Activated CD4-positive, alpha-beta T cell treated with anti-CD3 and anti-CD28 coated beads for 36 hours (primary cell): ENCODE results near the gene SLC24A3. TPM values are rescaled to one million over a fixed set of nuclear protein-coding genes. Genes with fewer than 3 reads are reported as not detected.
A peak's percentile ranks its signal among the peaks of the same experiment; 100 is the strongest.

Experiments used
- ATAC-seq: fragments of 200-7000 bp; cut with Tn5 transposase; one replicate; pipeline ENCODE4 v1.10.0; 2021; ENCODE audit warnings: mild to moderate bottlenecking, moderate library complexity
- CTCF ChIA-PET: fragments of 350-600 bp; sonication (Branson Sonifier 250); formaldehyde crosslinking; loops from one replicate; lab custom pipeline; 2021; ENCODE audit warnings: antibody characterized with exemption; lab: Charles Lee
- POLR2A ChIA-PET: fragments of 350-600 bp; sonication (Branson Sonifier 250); formaldehyde crosslinking; loops from one replicate; lab custom pipeline; 2021; ENCODE audit warnings: antibody characterized with exemption, inconsistent platforms; lab: Charles Lee
- DNase-seq: peaks from one replicate; pipeline ENCODE4 v3.0.0-alpha.2; 2020
- H3K27ac Mint-ChIP-seq: one replicate; pipeline ENCODE4 v1.8.0; 2021; ENCODE audit warnings: mixed read lengths
- H3K27me3 Mint-ChIP-seq: one replicate; pipeline ENCODE4 v1.8.0; 2021; ENCODE audit warnings: mixed read lengths
- H3K36me3 Mint-ChIP-seq: one replicate; pipeline ENCODE4 v1.8.0; 2021; ENCODE audit warnings: low read depth, mixed read lengths
- H3K4me1 Mint-ChIP-seq: one replicate; pipeline ENCODE4 v1.8.0; 2021; ENCODE audit warnings: mixed read lengths
- H3K4me3 Mint-ChIP-seq: one replicate; pipeline ENCODE4 v1.8.0; 2021; ENCODE audit warnings: mild to moderate bottlenecking, moderate library complexity, mixed read lengths
- H3K9me3 Mint-ChIP-seq: one replicate; pipeline ENCODE4 v1.8.0; 2021; ENCODE audit warnings: low read depth, mixed read lengths
- intact Hi-C, 2 experiments: fragments of 100-400 bp; cut with DNase I in 1 of 2; cut with micrococcal nuclease in 1 of 2; formaldehyde crosslinking; loops; one replicate each; pipeline versions ENCODE4 v1.14.2 to v1.15.1; 2022 to 2024; cut with DNase I, micrococcal nuclease
- total RNA-seq, 2 experiments: library from RNA; stranded (reverse); gene quantifications; one replicate each; pipeline ENCODE4 v1.2.3, GENCODE V29; 2021

Gene SLC24A3
- total RNA-seq, 2 experiments from 2014 or later = not detected

DNA sequence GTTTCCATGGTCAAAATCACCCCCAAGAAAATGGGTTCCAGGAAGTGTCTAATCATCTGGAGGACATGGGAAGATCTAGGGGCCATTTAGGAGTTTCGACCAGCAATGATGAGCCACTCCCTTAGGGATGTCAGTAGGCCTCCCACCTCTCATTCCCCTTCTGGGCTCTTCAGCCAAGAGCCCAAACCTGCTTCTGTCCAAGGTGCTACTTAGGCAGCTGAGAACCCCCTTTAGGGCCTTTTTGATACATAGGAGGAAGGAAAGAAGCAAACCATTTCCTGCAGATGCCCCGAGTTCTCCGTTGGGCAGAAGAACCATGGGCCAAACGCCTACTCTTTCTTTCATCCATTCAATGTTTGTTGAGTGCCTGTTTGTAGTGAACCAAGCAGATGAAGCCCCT lies 404.2 kb downstream of the SLC24A3 start:
- DNase-seq (no peak), ATAC-seq (no peak)
- Mint-ChIP-seq H3K9me3 (no peaks in the 10 kb centered on the region), H3K27ac (no peak overlapping the region), H3K4me3 (no peak overlapping the region), H3K27me3 (peaks cover 15% of the 10 kb centered on the region), H3K4me1 (peaks cover 3% of the 10 kb centered on the region), H3K36me3 (no peaks in the 10 kb centered on the region)
- intact Hi-C loops = no loop called here
- CTCF ChIA-PET = no interaction called here
- POLR2A ChIA-PET = no interaction called here

DNA sequence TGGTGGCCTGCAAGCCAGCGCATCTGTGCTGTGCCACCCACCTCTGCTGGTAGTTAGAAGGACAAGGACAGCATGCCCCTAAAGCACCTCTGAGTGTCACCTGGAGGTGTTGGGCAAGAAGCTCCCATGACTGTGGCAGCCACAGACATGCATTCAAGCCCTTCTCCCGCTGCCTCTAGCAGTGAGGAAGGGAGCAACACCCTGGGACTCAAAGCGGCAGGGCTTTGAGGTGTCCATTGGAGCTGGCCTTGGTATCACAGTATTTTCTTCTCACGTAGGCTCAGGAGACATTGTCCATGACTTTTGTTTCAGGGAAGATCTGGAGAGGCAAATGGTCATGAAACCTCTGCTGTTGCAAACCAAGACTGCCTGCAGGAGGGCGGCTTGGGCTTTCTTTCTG lies 404.8 kb downstream of the SLC24A3 start:
- peaks cover 11% of the 10 kb centered on the region for H3K27me3 Mint-ChIP-seq
- ChIA-PET POLR2A (no interaction called here), CTCF (no interaction called here)
- no peak for DNase-seq
- H3K36me3 Mint-ChIP-seq = no peaks in the 10 kb centered on the region
- H3K4me3 Mint-ChIP-seq = no peak overlapping the region
- intact Hi-C loops = no loop called here
- peaks cover 3% of the 10 kb centered on the region for H3K4me1 Mint-ChIP-seq
- no peak for ATAC-seq
- H3K27ac Mint-ChIP-seq = no peak overlapping the region
- no peaks in the 10 kb centered on the region for H3K9me3 Mint-ChIP-seq

DNA sequence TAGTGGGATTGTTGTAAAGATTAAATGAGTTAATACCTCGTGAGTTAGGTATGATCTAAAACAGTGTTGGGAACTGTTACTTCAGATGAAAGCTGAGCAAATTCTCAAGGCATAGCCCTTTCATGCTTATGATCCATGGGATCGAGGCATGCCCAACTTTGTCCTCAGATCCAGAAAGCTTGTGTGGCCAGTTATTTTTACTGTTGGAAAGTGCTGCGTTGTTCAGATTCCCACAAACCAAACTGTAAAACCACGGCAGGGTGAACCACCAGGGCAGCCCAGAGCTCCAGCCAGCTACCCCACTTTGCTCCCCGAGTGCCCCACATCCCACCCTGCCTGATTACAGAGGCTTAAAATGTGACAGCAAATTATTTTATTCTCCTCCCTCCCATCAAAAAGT lies 406.3 kb downstream of the SLC24A3 start:
- Mint-ChIP-seq H3K9me3 (no peaks in the 10 kb centered on the region), H3K36me3 (no peaks in the 10 kb centered on the region), H3K27me3 (peaks cover 5% of the 10 kb centered on the region), H3K4me1 (peaks cover 3% of the 10 kb centered on the region), H3K4me3 (no peak overlapping the region), H3K27ac (no peak overlapping the region)
- DNase-seq = no peak
- ATAC-seq = no peak
- ChIA-PET CTCF (interaction anchor here (2.6 kb wide), 1 partner anchor 11 kb away, joined by 18 read pairs; no protein-coding TSS in a partner anchor), POLR2A (no interaction called here)
- intact Hi-C loops = no loop called here

GRCh38 chr20:19619904-19620430 lies 407.5 kb downstream of the SLC24A3 start:
- peaks cover 7% of the 10 kb centered on the region for H3K9me3 Mint-ChIP-seq
- H3K4me3 Mint-ChIP-seq = no peak overlapping the region
- no peak overlapping the region for H3K27ac Mint-ChIP-seq
- DNase-seq (no peak), ATAC-seq (no peak)
- H3K4me1 Mint-ChIP-seq = peaks cover 3% of the 10 kb centered on the region
- POLR2A ChIA-PET = no interaction called here
- CTCF ChIA-PET = interaction anchor here (0.5 to 2.6 kb wide), 3 partner anchors 10 to 787 kb away, joined by 3 to 18 read pairs (median 3); no protein-coding TSS in a partner anchor
- peaks cover 5% of the 10 kb centered on the region for H3K27me3 Mint-ChIP-seq
- intact Hi-C loops = no loop called here
- H3K36me3 Mint-ChIP-seq = no peaks in the 10 kb centered on the region

GRCh38 chr20:19620446-19620845 lies 408.0 kb downstream of the SLC24A3 start:
- POLR2A ChIA-PET = no interaction called here
- H3K4me1 Mint-ChIP-seq = peaks cover 3% of the 10 kb centered on the region
- H3K36me3 Mint-ChIP-seq = no peaks in the 10 kb centered on the region
- intact Hi-C loops = no loop called here
- no peak overlapping the region for H3K27ac Mint-ChIP-seq
- H3K4me3 Mint-ChIP-seq = no peak overlapping the region
- no peak for ATAC-seq
- peaks cover 7% of the 10 kb centered on the region for H3K9me3 Mint-ChIP-seq
- no peak for DNase-seq
- peaks cover 5% of the 10 kb centered on the region for H3K27me3 Mint-ChIP-seq
- CTCF ChIA-PET = interaction anchor here (0.5 to 2.6 kb wide), 3 partner anchors 9 to 788 kb away, joined by 3 to 18 read pairs (median 3); no protein-coding TSS in a partner anchor

DNA sequence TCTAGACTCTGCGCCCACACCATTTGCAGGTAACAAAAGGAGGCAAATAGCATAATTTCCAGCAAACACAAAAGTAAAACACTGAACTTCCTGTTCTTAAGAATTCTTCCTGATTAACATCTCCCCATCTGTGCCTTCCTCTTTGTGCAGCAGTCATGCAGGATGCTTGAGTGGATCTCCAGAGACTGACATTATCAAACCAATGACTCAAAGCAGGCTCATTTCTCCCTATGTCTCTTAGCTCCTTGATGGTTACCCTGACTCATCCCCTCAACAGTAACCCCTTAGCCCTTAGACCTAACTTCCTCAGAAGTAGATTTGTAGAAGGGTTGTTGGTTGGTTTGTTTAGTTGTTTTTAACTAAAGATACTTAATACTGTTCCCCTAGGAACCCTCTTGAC lies 408.6 kb downstream of the SLC24A3 start:
- ChIA-PET CTCF (interaction anchor here (0.6 to 2.6 kb wide), 3 partner anchors 9 to 706 kb away, joined by 3 to 18 read pairs (median 3); no protein-coding TSS in a partner anchor), POLR2A (no interaction called here)
- intact Hi-C loops = no loop called here
- DNase-seq (no peak), ATAC-seq (peak; percentile 93)
- Mint-ChIP-seq H3K27me3 (peaks cover 5% of the 10 kb centered on the region), H3K4me3 (no peak overlapping the region), H3K36me3 (no peaks in the 10 kb centered on the region), H3K27ac (no peak overlapping the region), H3K9me3 (peaks cover 7% of the 10 kb centered on the region), H3K4me1 (peaks cover 3% of the 10 kb centered on the region)

DNA sequence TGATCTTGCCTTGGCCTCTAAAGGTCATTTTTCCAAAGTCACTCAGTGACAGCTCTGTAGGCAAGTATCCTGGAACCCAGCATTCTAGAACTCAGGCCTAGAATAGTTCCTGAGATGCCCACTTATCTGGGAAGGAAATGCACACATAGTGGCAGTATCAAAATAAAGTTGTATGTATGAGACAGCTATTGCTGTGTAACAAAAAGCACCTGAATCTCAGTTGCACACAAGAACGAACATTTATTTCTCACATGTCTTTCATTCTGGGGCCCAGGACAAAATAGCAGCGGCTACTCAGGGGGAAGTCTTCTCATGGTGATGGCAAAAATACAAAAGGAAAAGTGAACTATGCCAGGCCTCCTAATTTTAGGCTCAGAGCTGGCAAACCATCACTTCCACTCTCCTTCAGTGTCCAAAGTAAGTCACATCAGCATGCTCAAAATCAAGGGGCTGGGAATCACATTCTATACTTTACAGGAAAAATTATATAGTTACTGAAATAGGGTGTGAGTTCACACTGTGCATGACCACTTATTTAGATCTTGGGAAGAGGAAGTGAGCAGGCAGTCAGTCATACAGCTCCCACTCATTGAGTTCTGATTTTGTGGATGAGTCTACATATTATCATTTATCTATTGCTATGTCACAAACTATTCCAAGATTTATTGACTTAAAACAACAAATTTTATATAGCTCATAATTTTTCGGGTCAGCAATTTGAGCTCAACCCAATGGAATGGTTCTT lies 412.0 kb downstream of the SLC24A3 start:
- POLR2A ChIA-PET = no interaction called here

GRCh38 chr20:19625426-19625825 lies 413.0 kb downstream of the SLC24A3 start:
- CTCF ChIA-PET = no interaction called here
- H3K27ac Mint-ChIP-seq = no peak overlapping the region
- intact Hi-C loops = no loop called here
- H3K4me3 Mint-ChIP-seq = no peak overlapping the region
- DNase-seq (no peak), ATAC-seq (no peak)
- peaks cover 11% of the 10 kb centered on the region for H3K9me3 Mint-ChIP-seq
- H3K36me3 Mint-ChIP-seq = no peaks in the 10 kb centered on the region
- peaks cover 4% of the 10 kb centered on the region for H3K4me1 Mint-ChIP-seq
- H3K27me3 Mint-ChIP-seq = peaks cover 5% of the 10 kb centered on the region
- POLR2A ChIA-PET = no interaction called here

More for the DNA sequence above, 412.0 kb downstream of the SLC24A3 start:
- no peak overlapping the region for H3K4me3 Mint-ChIP-seq
- intact Hi-C loops = no loop called here
- no peak for DNase-seq
- H3K27me3 Mint-ChIP-seq = peaks cover 5% of the 10 kb centered on the region
- no peak overlapping the region for H3K27ac Mint-ChIP-seq
- CTCF ChIA-PET = interaction anchor here (1.1 kb wide), 1 partner anchor 38 kb away, joined by 3 read pairs; no protein-coding TSS in a partner anchor
- ATAC-seq = no peak
- no peaks in the 10 kb centered on the region for H3K36me3 Mint-ChIP-seq
- H3K4me1 Mint-ChIP-seq = peaks cover 5% of the 10 kb centered on the region
- H3K9me3 Mint-ChIP-seq = peaks cover 11% of the 10 kb centered on the region

GRCh38 chr20:19626896-19627295 lies 414.5 kb downstream of the SLC24A3 start:
- H3K4me3 Mint-ChIP-seq = no peak overlapping the region
- no peaks in the 10 kb centered on the region for H3K36me3 Mint-ChIP-seq
- no peak for ATAC-seq

GRCh38 chr20:19628570-19629134 lies 416.2 kb downstream of the SLC24A3 start:
- H3K9me3 Mint-ChIP-seq = peaks cover 11% of the 10 kb centered on the region
- H3K36me3 Mint-ChIP-seq = no peaks in the 10 kb centered on the region
- H3K27me3 Mint-ChIP-seq = peaks cover 9% of the 10 kb centered on the region
- ATAC-seq = peak; percentile 60
- POLR2A ChIA-PET = no interaction called here
- intact Hi-C loops = loop anchor here (1.0 kb wide), 1 partner anchor 34 kb away; no protein-coding TSS in a partner anchor
- H3K4me1 Mint-ChIP-seq = peaks cover 2% of the 10 kb centered on the region
- H3K27ac Mint-ChIP-seq = peak overlapping the region; percentile 45
- CTCF ChIA-PET = interaction anchor here (0.5 to 3.5 kb wide), 6 partner anchors 9 to 837 kb away, joined by 3 to 21 read pairs (median 4); no protein-coding TSS in a partner anchor
- no peak overlapping the region for H3K4me3 Mint-ChIP-seq
- DNase-seq = peak; percentile 72

More at GRCh38 chr20:19626896-19627295, 414.5 kb downstream of the SLC24A3 start:
- Mint-ChIP-seq H3K4me1 (peaks cover 2% of the 10 kb centered on the region), H3K9me3 (peaks cover 11% of the 10 kb centered on the region), H3K27ac (no peak overlapping the region), H3K27me3 (peaks cover 7% of the 10 kb centered on the region)
- intact Hi-C loops = no loop called here
- ChIA-PET CTCF (no interaction called here), POLR2A (no interaction called here)
- DNase-seq = no peak

- Mint-ChIP-seq H3K4me1 (peaks cover 2% of the 10 kb centered on the region), H3K4me3 (no peak overlapping the region), H3K36me3 (no peaks in the 10 kb centered on the region), H3K27me3 (peaks cover 13% of the 10 kb centered on the region), H3K27ac (no peak overlapping the region), H3K9me3 (peaks cover 4% of the 10 kb centered on the region)
- ATAC-seq (no peak), DNase-seq (no peak)
- POLR2A ChIA-PET = no interaction called here
- CTCF ChIA-PET = interaction anchor here (3.5 kb wide), 1 partner anchor 12 kb away, joined by 18 read pairs; no protein-coding TSS in a partner anchor
- intact Hi-C loops = no loop called here
Observed at GRCh38 chr20:19631410-19631809, 419.0 kb downstream of the SLC24A3 start.
